GM12892 (cell line): ENCODE measurements around the gene ARMH4.

Experiments used
- POLR2A ChIP-seq: IDR thresholded peaks from 2 replicates; pipeline ENCODE4 v1.6.1; 2011; ENCODE audit warnings: low read depth, low read length, control low read depth
- POLR2AphosphoS5 ChIP-seq: IDR thresholded peaks from 2 replicates; pipeline ENCODE4 v1.6.1; 2011; ENCODE audit warnings: low read depth, low read length, control low read depth
- TAF1 ChIP-seq: IDR thresholded peaks from 2 replicates; pipeline ENCODE4 v1.6.1; 2011; ENCODE audit warnings: low read depth, mild to moderate bottlenecking, control low read depth, low read length, borderline replicate concordance

DNA sequence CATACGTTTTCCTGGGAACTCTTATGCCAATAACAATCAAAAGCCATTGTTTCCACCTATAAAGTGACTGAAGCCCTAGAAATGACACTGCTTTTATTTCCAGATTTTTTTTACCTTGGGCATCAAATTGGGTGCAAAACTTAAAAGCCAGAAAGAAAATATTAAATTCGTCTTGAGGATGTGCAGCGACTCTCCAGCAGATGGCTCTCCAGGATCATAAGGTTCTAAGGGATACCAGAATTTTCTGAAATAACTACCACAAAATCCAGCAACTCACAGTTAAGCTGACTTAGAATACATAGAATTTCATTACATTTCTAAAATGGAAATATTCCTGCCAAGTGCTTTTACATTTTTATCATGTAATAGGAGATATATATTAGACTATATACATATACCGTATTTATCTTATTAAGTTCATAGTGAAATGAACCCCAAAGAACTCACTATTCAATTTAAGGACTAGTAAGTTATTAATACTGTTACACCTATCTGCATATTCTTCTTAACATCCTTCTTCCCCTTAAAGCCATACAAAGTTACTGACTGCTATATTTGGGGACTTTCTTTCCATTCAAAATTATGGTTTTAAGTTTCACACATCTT, 44.0 kb downstream of the ARMH4 start:
- TF ChIP-seq POLR2A, result no peak
- TF ChIP-seq POLR2AphosphoS5, result no peak
- no peak for TF ChIP-seq TAF1
